Parathyroid adenoma (tissue), 2 donors: ENCODE results near the gene FRMD4A.

Experiments
- H2AFZ ChIP-seq: fragments of 300-600 bp; sonication (generic); one replicate; pipeline ENCODE4 v1.7.0; 2017; ENCODE audit warnings: antibody characterized with exemption, mild to moderate bottlenecking
- H3K27ac ChIP-seq: fragments of 300-600 bp; sonication (generic); one replicate; pipeline ENCODE4 v1.7.0; 2017
- H3K27me3 ChIP-seq: fragments of 300-600 bp; sonication (generic); one replicate; pipeline ENCODE4 v1.7.0; 2017; ENCODE audit warnings: low read length; ENCODE audit not compliant: control insufficient read depth, insufficient read depth
- H3K36me3 ChIP-seq: fragments of 300-600 bp; sonication (generic); one replicate; pipeline ENCODE4 v1.7.0; 2017; ENCODE audit warnings: low read length; ENCODE audit not compliant: control insufficient read depth, insufficient read depth
- H3K4me1 ChIP-seq: fragments of 300-600 bp; sonication (generic); one replicate; pipeline ENCODE4 v1.7.0; 2017; ENCODE audit warnings: control low read depth
- H3K4me2 ChIP-seq: fragments of 300-600 bp; sonication (generic); one replicate; pipeline ENCODE4 v1.7.0; 2017; ENCODE audit warnings: low read length
- H3K4me3 ChIP-seq: fragments of 300-600 bp; sonication (generic); one replicate; pipeline ENCODE4 v1.7.0; 2017; ENCODE audit warnings: low read depth, low read length
- H3K79me2 ChIP-seq: fragments of 300-600 bp; sonication (generic); one replicate; pipeline ENCODE4 v1.7.0; 2017; ENCODE audit warnings: control low read depth
- H3K9ac ChIP-seq: fragments of 300-600 bp; sonication (generic); one replicate; pipeline ENCODE4 v1.7.0; 2017; ENCODE audit warnings: mild to moderate bottlenecking
- H3K9me3 ChIP-seq: fragments of 300-600 bp; sonication (generic); one replicate; pipeline ENCODE4 v1.7.0; 2017; ENCODE audit warnings: low read length; ENCODE audit not compliant: control insufficient read depth
- TF ChIP-seq, protein P1 (sequence below): fragments of 300-600 bp; sonication (generic); IDR thresholded peaks from one replicate; pipeline ENCODE4 v1.7.0; 2017; ENCODE audit warnings: antibody characterized with exemption, mild to moderate bottlenecking
- donor health status: primary hyperparathyroidism.

FRMD4A gene

DNA sequence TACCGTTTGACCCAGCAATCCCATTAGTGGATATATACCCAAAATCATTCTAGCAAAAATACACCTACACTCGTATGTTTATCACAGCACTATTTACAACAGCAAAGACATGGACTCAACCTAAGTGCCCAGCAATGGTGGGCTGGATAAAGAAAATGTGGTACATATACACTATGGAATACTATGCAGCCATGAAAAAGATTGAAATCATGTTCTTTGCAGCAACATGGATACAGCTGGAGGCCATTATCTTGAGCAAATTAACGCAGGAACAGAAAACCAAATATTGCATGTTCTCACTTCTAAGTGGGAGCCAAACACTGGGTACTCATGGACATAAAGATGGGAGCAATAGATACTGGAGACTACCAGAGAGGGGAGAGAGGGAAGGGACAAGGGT, 223.9 kb downstream of the FRMD4A start:
- TF ChIP-seq, protein P1, sequence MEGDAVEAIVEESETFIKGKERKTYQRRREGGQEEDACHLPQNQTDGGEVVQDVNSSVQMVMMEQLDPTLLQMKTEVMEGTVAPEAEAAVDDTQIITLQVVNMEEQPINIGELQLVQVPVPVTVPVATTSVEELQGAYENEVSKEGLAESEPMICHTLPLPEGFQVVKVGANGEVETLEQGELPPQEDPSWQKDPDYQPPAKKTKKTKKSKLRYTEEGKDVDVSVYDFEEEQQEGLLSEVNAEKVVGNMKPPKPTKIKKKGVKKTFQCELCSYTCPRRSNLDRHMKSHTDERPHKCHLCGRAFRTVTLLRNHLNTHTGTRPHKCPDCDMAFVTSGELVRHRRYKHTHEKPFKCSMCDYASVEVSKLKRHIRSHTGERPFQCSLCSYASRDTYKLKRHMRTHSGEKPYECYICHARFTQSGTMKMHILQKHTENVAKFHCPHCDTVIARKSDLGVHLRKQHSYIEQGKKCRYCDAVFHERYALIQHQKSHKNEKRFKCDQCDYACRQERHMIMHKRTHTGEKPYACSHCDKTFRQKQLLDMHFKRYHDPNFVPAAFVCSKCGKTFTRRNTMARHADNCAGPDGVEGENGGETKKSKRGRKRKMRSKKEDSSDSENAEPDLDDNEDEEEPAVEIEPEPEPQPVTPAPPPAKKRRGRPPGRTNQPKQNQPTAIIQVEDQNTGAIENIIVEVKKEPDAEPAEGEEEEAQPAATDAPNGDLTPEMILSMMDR = no peak
- no peaks in the 10 kb centered on the region for H3K9me3 ChIP-seq
- H3K27ac ChIP-seq = no peak overlapping the region

GRCh38 chr10:14102056-14102455, 228.7 kb downstream of the FRMD4A start:
- no peak overlapping the region for H3K27ac ChIP-seq
- no peak overlapping the region for H3K4me2 ChIP-seq
- H3K9ac ChIP-seq = no peak overlapping the region
- H3K36me3 ChIP-seq = no peaks in the 10 kb centered on the region
- no peak overlapping the region for H3K4me3 ChIP-seq
- no peaks in the 10 kb centered on the region for H3K27me3 ChIP-seq
- H3K4me1 ChIP-seq = no peaks in the 10 kb centered on the region
- H2AFZ ChIP-seq = no peak overlapping the region
- H3K79me2 ChIP-seq = no peaks in the 10 kb centered on the region
- TF ChIP-seq, protein P1 = no peak
- H3K9me3 ChIP-seq = no peaks in the 10 kb centered on the region

More for the DNA sequence above, 223.9 kb downstream of the FRMD4A start:
- H3K4me1 ChIP-seq = no peaks in the 10 kb centered on the region
- H3K79me2 ChIP-seq = no peaks in the 10 kb centered on the region
- H3K36me3 ChIP-seq = no peaks in the 10 kb centered on the region
- no peak overlapping the region for H2AFZ ChIP-seq
- no peak overlapping the region for H3K4me2 ChIP-seq
- H3K4me3 ChIP-seq = no peak overlapping the region
- no peaks in the 10 kb centered on the region for H3K27me3 ChIP-seq
- no peak overlapping the region for H3K9ac ChIP-seq

- H2AFZ ChIP-seq = no peak overlapping the region
- no peaks in the 10 kb centered on the region for H3K36me3 ChIP-seq
- H3K9ac ChIP-seq = no peak overlapping the region
- no peaks in the 10 kb centered on the region for H3K4me1 ChIP-seq
- no peaks in the 10 kb centered on the region for H3K27me3 ChIP-seq
- TF ChIP-seq, protein P1 = no peak
- no peak overlapping the region for H3K27ac ChIP-seq
- H3K9me3 ChIP-seq = no peaks in the 10 kb centered on the region
- no peak overlapping the region for H3K4me2 ChIP-seq
- no peaks in the 10 kb centered on the region for H3K79me2 ChIP-seq
- no peak overlapping the region for H3K4me3 ChIP-seq
These were observed 230.8 kb downstream of the FRMD4A start for GRCh38 chr10:14099885-14100284.

DNA sequence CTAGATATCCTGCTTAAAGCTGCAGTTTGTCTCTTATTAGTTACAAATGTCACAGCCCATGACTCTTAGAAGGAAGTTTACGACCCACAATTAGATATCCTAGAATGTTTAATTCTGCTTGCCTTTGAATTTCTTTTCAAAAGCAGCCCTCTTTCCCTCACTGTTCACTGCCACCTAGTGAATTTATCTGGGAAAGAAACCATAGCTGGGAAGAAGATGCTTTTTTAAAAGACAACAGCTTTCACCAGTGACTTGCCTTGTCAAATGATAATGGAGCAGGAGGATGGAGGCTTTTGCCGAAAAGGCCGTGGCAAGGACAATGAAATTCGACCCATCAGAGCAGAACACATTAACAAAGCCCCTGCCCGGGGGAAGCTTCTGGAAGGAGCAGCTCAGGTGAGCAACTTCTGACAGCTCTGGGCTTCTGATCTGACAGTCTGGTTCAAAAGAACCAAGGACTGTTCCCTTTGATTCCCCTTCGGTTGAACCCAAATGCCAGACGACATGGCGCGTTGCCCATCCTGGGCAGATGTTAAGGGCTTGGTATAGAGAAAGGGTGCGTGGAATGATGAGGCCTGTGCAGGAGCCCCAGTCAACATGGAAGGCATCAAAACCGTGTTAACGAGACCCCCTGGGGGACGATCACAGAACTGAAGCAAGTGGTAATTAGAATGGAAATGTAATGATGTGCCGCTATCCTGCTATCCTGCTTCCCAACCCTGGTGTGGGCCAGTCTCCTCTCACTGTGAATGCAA, 236.8 kb downstream of the FRMD4A start:
- Histone ChIP-seq H3K36me3 (no peaks in the 10 kb centered on the region), H3K79me2 (no peaks in the 10 kb centered on the region), H3K4me1 (no peaks in the 10 kb centered on the region), H3K9ac (no peak overlapping the region), H3K9me3 (no peaks in the 10 kb centered on the region), H2AFZ (no peak overlapping the region), H3K4me3 (no peak overlapping the region), H3K4me2 (no peak overlapping the region), H3K27me3 (no peaks in the 10 kb centered on the region), H3K27ac (no peak overlapping the region)
- TF ChIP-seq, protein P1 = peak; percentile 32

DNA sequence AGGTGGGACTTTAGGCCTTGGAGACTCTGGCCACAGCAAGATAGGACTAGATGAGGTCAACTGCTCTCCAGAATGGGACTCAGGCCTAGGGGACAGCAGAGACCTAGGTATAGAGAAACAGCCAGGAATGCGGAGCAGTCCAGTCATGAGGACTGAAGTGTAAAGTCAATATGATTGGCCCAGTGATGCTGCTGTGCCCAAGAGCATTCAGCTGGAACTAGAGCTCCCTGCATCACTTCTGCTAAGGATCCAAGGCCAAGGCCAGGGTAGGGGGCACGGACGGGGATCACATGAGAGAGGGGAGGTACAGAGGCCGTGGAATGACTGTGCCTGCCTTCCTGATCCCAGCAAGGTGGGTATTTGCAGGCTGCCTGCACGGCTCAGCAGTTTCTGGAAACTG, 237.9 kb downstream of the FRMD4A start:
- Histone ChIP-seq H3K4me3 (no peak overlapping the region), H3K27ac (no peak overlapping the region), H3K9me3 (no peaks in the 10 kb centered on the region), H3K27me3 (no peaks in the 10 kb centered on the region), H2AFZ (no peak overlapping the region), H3K4me1 (no peaks in the 10 kb centered on the region), H3K4me2 (no peak overlapping the region), H3K36me3 (no peaks in the 10 kb centered on the region), H3K79me2 (no peaks in the 10 kb centered on the region), H3K9ac (no peak overlapping the region)
- TF ChIP-seq, protein P1 = no peak
